MCF 10A (cell line): ENCODE results near the gene UTP4. TPM values are rescaled to one million over a fixed set of nuclear protein-coding genes. Genes with fewer than 3 reads are reported as not detected.

ENCODE experiments used
- BruUV-seq: library from RNA; stranded (reverse); fragments of 400-500 nt; replicated peaks from 2 replicates; lab custom pipeline; 2021; lab: Mats Ljungman, UMichigan
- CTCF ChIA-PET: fragments of 300-600 bp; sonication (Branson Sonifier 250); formaldehyde crosslinking; extraction: SDS; loops from one replicate; lab custom pipeline; 2021; ENCODE audit warnings: antibody characterized with exemption, inconsistent platforms; lab: Yijun Ruan, JAX
- POLR2A ChIA-PET: fragments of 300-600, 350-650 bp; sonication (Branson Sonifier 250); formaldehyde crosslinking; extraction: SDS; loops from one replicate; lab custom pipeline; 2020; ENCODE audit warnings: antibody characterized with exemption, inconsistent platforms; lab: Yijun Ruan, JAX
- DNase-seq: peaks from one replicate; pipeline ENCODE4 v3.0.0-alpha.2; 2018; ENCODE audit not compliant: unreplicated experiment
- H3K27ac Mint-ChIP-seq: one replicate; pipeline ENCODE4 v1.8.0; 2022; ENCODE audit warnings: mild to moderate bottlenecking, low read depth, mixed read lengths; ENCODE audit not compliant: unreplicated experiment
- H3K27me3 Mint-ChIP-seq: one replicate; pipeline ENCODE4 v1.8.0; 2022; ENCODE audit warnings: mixed read lengths; ENCODE audit not compliant: insufficient read depth, unreplicated experiment
- H3K36me3 Mint-ChIP-seq: one replicate; pipeline ENCODE4 v1.8.0; 2022; ENCODE audit warnings: mild to moderate bottlenecking, moderate library complexity, mixed read lengths; ENCODE audit not compliant: insufficient read depth, unreplicated experiment
- H3K4me1 Mint-ChIP-seq: one replicate; pipeline ENCODE4 v1.8.0; 2022; ENCODE audit warnings: mixed read lengths; ENCODE audit not compliant: insufficient read depth, unreplicated experiment
- H3K4me3 Mint-ChIP-seq: one replicate; pipeline ENCODE4 v1.8.0; 2022; ENCODE audit warnings: mild to moderate bottlenecking, moderate library complexity, mixed read lengths; ENCODE audit not compliant: unreplicated experiment
- H3K9me3 Mint-ChIP-seq: one replicate; pipeline ENCODE4 v1.8.0; 2022; ENCODE audit warnings: mixed read lengths; ENCODE audit not compliant: unreplicated experiment
- CTCF ChIP-seq: fragments of 200-600 bp; IDR thresholded peaks from one replicate; pipeline ENCODE4 v1.8.0; 2022; ENCODE audit warnings: antibody characterized with exemption, mild to moderate bottlenecking; ENCODE audit not compliant: unreplicated experiment
- intact Hi-C: fragments of 100-400 bp; cut with micrococcal nuclease; formaldehyde crosslinking; loops from 2 replicates; pipeline ENCODE4 v1.14.1; 2022
- total RNA-seq: library from RNA; stranded (reverse); gene quantifications from 2 replicates; pipeline ENCODE4 v1.2.3, GENCODE V29; 2022

The UTP4 gene
- total RNA-seq, 1 experiment from 2014 or later, result 97.1 TPM

DNA sequence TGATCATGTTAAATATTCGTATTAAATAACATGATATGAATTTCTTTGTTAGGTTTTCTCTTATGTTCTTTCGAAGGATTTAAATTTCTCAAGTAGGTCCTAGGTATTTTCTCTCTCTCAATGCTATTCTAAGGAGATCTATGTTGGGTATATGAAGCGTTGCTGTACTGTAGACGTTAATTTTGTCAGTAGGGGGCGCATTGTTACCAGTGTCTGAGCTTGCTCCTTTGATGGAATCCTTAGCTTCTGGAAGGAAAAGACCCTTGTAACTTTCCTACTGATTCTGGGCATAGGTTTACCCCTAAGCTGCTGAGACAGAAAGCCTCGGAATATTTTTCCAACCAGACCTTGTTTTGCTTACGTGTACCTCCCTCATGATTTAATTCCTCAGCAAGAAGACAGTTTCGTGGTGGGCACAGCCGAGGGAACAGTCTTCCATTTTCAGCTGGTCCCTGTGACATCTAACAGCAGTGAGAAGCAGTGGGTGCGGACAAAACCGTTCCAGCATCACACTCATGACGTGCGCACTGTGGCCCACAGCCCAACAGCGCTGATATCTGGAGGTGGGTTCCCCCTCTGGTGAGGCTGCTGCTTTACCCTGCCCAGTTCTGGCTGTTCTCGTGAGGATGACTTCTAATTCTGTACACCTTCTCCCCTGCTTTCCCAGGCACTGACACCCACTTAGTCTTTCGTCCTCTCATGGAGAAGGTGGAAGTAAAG, 17.9 kb downstream of the UTP4 start:
- TF ChIP-seq CTCF, result peak; percentile 77
- H3K27me3 Mint-ChIP-seq, result no peaks in the 10 kb centered on the region
- ChIA-PET POLR2A (interaction anchor here (1.0 to 2.2 kb wide), 7 partner anchors 17 to 162 kb away, joined by 4 to 7 read pairs (median 5); partner anchors contain the start of genes CHTF8 and UTP4), CTCF (interaction anchor here (0.5 to 4.4 kb wide), 28 partner anchors 9 to 619 kb away, joined by 3 to 54 read pairs (median 4); partner anchors contain the start of genes SNTB2 and VPS4A)
- no peak overlapping the region for H3K27ac Mint-ChIP-seq
- peak; percentile 82 for DNase-seq
- no peaks in the 10 kb centered on the region for H3K9me3 Mint-ChIP-seq
- H3K36me3 Mint-ChIP-seq, result peaks cover 88% of the 10 kb centered on the region
- intact Hi-C loops, result loop anchor here (1.0 kb wide), 3 partner anchors 37 to 161 kb away; partner anchors contain the start of genes SNTB2 and VPS4A
- no peaks in the 10 kb centered on the region for H3K4me1 Mint-ChIP-seq
- BruUV-seq, result no TSS peak
- no peak overlapping the region for H3K4me3 Mint-ChIP-seq

GRCh38 chr16:69157196-69157595, 24.7 kb downstream of the UTP4 start:
- no peak for TF ChIP-seq CTCF
- Mint-ChIP-seq H3K4me3 (no peak overlapping the region), H3K27me3 (no peaks in the 10 kb centered on the region), H3K9me3 (no peaks in the 10 kb centered on the region), H3K36me3 (peaks cover 95% of the 10 kb centered on the region), H3K27ac (peak overlapping the region; percentile 46), H3K4me1 (no peaks in the 10 kb centered on the region)
- DNase-seq, result no peak
- intact Hi-C loops, result no loop called here
- ChIA-PET POLR2A (interaction anchor here (0.8 to 1.9 kb wide), 4 partner anchors 11 to 114 kb away, joined by 3 to 6 read pairs (median 4); partner anchors contain the start of genes CHTF8 and UTP4), CTCF (interaction anchor here (0.9 to 1.8 kb wide), 6 partner anchors 8 to 132 kb away, joined by 3 to 9 read pairs (median 5); no protein-coding TSS in a partner anchor)
- no TSS peak for BruUV-seq

GRCh38 chr16:69160192-69160591, 27.7 kb downstream of the UTP4 start:
- no peak overlapping the region for H3K27ac Mint-ChIP-seq
- BruUV-seq, result no TSS peak
- no peak overlapping the region for H3K4me3 Mint-ChIP-seq
- intact Hi-C loops, result no loop called here
- H3K4me1 Mint-ChIP-seq, result no peaks in the 10 kb centered on the region
- POLR2A ChIA-PET, result interaction anchor here (0.6 kb wide), 1 partner anchor 67 kb away, joined by 3 read pairs; no protein-coding TSS in a partner anchor
- CTCF ChIA-PET, result interaction anchor here (0.6 to 3.9 kb wide), 4 partner anchors 10 to 128 kb away, joined by 3 to 16 read pairs (median 5); no protein-coding TSS in a partner anchor
- DNase-seq, result no peak
- no peak for TF ChIP-seq CTCF
- H3K36me3 Mint-ChIP-seq, result peaks cover 95% of the 10 kb centered on the region
- H3K9me3 Mint-ChIP-seq, result no peaks in the 10 kb centered on the region
- no peaks in the 10 kb centered on the region for H3K27me3 Mint-ChIP-seq

- Mint-ChIP-seq H3K4me3 (no peak overlapping the region), H3K27me3 (no peaks in the 10 kb centered on the region), H3K9me3 (no peaks in the 10 kb centered on the region), H3K36me3 (peaks cover 92% of the 10 kb centered on the region), H3K4me1 (no peaks in the 10 kb centered on the region), H3K27ac (no peak overlapping the region)
- DNase-seq, result no peak
- CTCF ChIA-PET, result interaction anchor here (0.6 to 1.5 kb wide), 5 partner anchors 9 to 122 kb away, joined by 3 to 7 read pairs (median 4); no protein-coding TSS in a partner anchor
- no TSS peak for BruUV-seq
- TF ChIP-seq CTCF, result no peak
- intact Hi-C loops, result no loop called here
- POLR2A ChIA-PET, result no interaction called here
Observed at GRCh38 chr16:69165584-69165983, 33.1 kb downstream of the UTP4 start.
